Epithelial cell of proximal tubule (primary cell): ENCODE results near the gene FEN1. TPM values are rescaled to one million over a fixed set of nuclear protein-coding genes. Genes with fewer than 3 reads are reported as not detected.

Experiments used
- DNase-seq: peaks from one replicate; pipeline ENCODE4 v3.0.0-alpha.2; 2011; ENCODE audit warnings: low read depth
- H3K4me3 ChIP-seq: 2 replicates; pipeline ENCODE4 v1.5.1; 2011; ENCODE audit warnings: low read depth, mild to moderate bottlenecking, low read length
- total RNA-seq: library from RNA; depleted of rRNA; stranded (reverse); fragments of >200 nt; gene quantifications from 2 replicates; pipeline ENCODE4 v1.2.3, GENCODE V29; 2015
- TF ChIP-seq, protein P1 (sequence below): conservative IDR thresholded peaks from 2 replicates; pipeline ENCODE4 v1.5.1; 2012; ENCODE audit warnings: low read depth, mild to moderate bottlenecking, low read length

The FEN1 gene
- total RNA-seq, 1 donor from 2014 or later = 70.6 TPM

DNA sequence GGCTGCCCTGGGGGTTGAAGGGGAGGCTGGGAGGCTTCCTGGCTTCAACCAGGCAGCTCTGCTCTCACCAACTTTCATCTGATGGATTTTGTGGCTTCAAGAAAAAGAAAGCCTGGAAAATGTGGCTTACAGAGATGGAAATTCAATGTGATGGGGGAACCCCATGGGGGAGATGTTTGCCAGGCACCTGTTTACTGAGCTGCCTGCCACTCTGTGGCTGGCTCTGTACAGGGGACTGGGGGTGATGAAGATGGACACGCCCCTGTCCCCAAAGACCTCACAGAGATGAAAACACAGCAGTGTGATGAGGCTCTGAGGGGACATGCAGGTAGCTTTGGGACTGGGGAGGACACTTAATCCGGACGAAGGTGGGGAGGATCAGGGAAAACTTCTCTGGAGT, 10.4 kb upstream of the FEN1 start:
- no peak for DNase-seq
- TF ChIP-seq, protein P1, sequence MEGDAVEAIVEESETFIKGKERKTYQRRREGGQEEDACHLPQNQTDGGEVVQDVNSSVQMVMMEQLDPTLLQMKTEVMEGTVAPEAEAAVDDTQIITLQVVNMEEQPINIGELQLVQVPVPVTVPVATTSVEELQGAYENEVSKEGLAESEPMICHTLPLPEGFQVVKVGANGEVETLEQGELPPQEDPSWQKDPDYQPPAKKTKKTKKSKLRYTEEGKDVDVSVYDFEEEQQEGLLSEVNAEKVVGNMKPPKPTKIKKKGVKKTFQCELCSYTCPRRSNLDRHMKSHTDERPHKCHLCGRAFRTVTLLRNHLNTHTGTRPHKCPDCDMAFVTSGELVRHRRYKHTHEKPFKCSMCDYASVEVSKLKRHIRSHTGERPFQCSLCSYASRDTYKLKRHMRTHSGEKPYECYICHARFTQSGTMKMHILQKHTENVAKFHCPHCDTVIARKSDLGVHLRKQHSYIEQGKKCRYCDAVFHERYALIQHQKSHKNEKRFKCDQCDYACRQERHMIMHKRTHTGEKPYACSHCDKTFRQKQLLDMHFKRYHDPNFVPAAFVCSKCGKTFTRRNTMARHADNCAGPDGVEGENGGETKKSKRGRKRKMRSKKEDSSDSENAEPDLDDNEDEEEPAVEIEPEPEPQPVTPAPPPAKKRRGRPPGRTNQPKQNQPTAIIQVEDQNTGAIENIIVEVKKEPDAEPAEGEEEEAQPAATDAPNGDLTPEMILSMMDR = no peak
- no peak overlapping the region for H3K4me3 ChIP-seq

DNA sequence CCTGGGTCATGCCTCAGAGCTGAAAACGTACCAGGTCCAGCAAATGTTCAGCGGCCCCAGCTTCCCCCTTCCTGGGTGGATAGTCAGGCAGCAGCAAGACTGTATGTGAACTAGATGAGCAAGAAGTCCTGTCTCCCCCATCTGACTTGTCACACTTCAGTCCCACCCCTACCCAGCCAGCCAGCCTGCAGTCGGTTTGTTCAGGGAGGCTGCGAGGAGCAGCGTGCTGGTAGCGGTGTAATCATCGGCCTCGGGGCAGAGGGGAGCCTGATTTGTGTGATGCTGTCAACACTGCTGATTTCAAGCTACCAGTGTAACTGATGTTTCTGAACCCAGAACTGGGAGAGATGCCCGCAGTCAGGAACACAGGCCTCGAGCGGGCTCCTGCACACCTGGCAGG, 9.9 kb upstream of the FEN1 start:
- TF ChIP-seq, protein P1 = no peak
- DNase-seq = no peak
- H3K4me3 ChIP-seq = no peak overlapping the region

- no peak overlapping the region for H3K4me3 ChIP-seq
- no peak for DNase-seq
Measured at GRCh38 chr11:61783717-61784505, 8.8 kb upstream of the FEN1 start.

GRCh38 chr11:61784506-61784805, 8.3 kb upstream of the FEN1 start:
- H3K4me3 ChIP-seq = no peak overlapping the region
- no peak for DNase-seq
- TF ChIP-seq, protein P1 = no peak

More at GRCh38 chr11:61783717-61784505, 8.8 kb upstream of the FEN1 start:
- TF ChIP-seq, protein P1 = no peak

GRCh38 chr11:61785837-61786402, 6.8 kb upstream of the FEN1 start:
- TF ChIP-seq, protein P1 = peak; percentile 39
- peak; percentile 10 for DNase-seq
- H3K4me3 ChIP-seq = no peak overlapping the region

GRCh38 chr11:61787928-61788491, 4.7 kb upstream of the FEN1 start:
- DNase-seq = peak; percentile 18
- H3K4me3 ChIP-seq = no peak overlapping the region
- TF ChIP-seq, protein P1 = peak; percentile 80
